Body of pancreas (tissue), 4 donors: ENCODE results near the gene BMPR2. TPM values are rescaled to one million over a fixed set of nuclear protein-coding genes. Genes with fewer than 3 reads are reported as not detected.

Experiments used
- ATAC-seq: fragments of 150-250 bp; one replicate; pipeline ENCODE4 v1.9.1; 2016
- DNase-seq, 4 donors: peaks; one replicate each; pipeline ENCODE4 v3.0.0-alpha.2; 2019
- H3K27ac ChIP-seq, 4 donors: fragments of 200-600 bp; sonication (generic); 1 replicate in 3 of 4; 2 replicates in 1 of 4; pipeline versions ENCODE4 v1.5.1 to v1.6.1; 2016 to 2019; ENCODE audit warnings: mild to moderate bottlenecking in 1 of 4, mixed read lengths in 1 of 4, moderate library complexity in 1 of 4
- H3K27me3 ChIP-seq, 2 donors: fragments of 200-600 bp; sonication (generic); one replicate each; pipeline ENCODE4 v1.6.0; 2016; ENCODE audit warnings: mild to moderate bottlenecking in 1 of 2
- H3K36me3 ChIP-seq, 2 donors: fragments of 200-600 bp; sonication (generic); replicated peaks in 1 of 2; 2 replicates each; pipeline ENCODE4 v1.5.1; 2016; ENCODE audit warnings: low read depth in 2 of 2; ENCODE audit not compliant: insufficient read depth in 1 of 2
- H3K4me1 ChIP-seq: fragments of 200-600 bp; sonication (generic); one replicate; pipeline ENCODE4 v1.6.0; 2016
- H3K4me3 ChIP-seq, 2 donors: fragments of 200-600 bp; sonication (generic); 1 replicate in 1 of 2; 2 replicates in 1 of 2; pipeline ENCODE4 v1.5.1; 2016 to 2019
- H3K9me3 ChIP-seq, 3 donors: fragments of 200-600 bp; sonication (generic); 1 replicate in 2 of 3; 2 replicates in 1 of 3; pipeline ENCODE4 v1.5.1; 2016
- POLR2A ChIP-seq, 3 donors: fragments of 450-650 bp; IDR thresholded peaks; one replicate each; pipeline ENCODE4 v1.6.1; 2016; ENCODE audit warnings: antibody characterized with exemption in 3 of 3, mild to moderate bottlenecking in 2 of 3
- WGBS, 2 donors: methylation state at CpG; one replicate each; pipeline ENCODE4 v1.1.5; 2017; 5-methylcytosine and 5-hydroxymethylcytosine counted together
- intact Hi-C: fragments of 100-400 bp; cut with DNase I; formaldehyde crosslinking; loops from one replicate; pipeline ENCODE4 v1.15.1; 2023
- total RNA-seq, 2 donors: library from RNA; depleted of rRNA; stranded (reverse); fragments of >200 nt; gene quantifications; one replicate each; pipeline ENCODE4 v1.1.0, GENCODE V29; 2016
- TF ChIP-seq, protein P1 (sequence below), 7 experiments: fragments of 450-650 bp in 4 of 7; fragments of 200-600 bp in 3 of 7; sonication (generic) in 3 of 7; IDR thresholded peaks; one replicate each; pipeline ENCODE4 v1.5.1; 2016 to 2019; ENCODE audit warnings: antibody characterized with exemption in 7 of 7

BMPR2 gene
- total RNA-seq, 2 donors from 2014 or later, result 13.7 to 26.7 TPM

DNA sequence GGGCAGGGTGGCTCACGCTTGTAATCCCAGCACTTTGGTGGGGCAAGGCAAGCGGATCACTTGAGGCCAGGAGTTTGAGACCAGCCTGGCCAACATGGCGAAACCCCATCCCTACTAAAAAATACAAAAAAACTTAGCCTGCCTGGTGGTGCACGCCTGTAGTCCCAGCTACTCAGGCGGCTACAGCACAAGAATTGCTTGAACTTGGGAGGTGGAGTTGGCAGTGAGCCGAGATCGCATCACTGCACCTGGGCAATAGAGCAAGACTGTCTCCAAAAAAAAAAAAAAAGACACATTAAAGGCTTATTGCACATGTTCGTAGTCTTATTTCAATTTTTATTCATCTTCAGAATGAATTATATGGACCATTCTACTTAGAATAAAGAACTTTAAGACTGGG, 110.2 kb downstream of the BMPR2 start:
- 94 to 95% methylated on average over 8 of the region's 8 CpGs for WGBS, 2 donors
- DNase-seq (no peak), ATAC-seq (no peak)
- Histone ChIP-seq H3K4me1 (no peaks in the 10 kb centered on the region), H3K36me3 (no peaks in the 10 kb centered on the region), H3K27ac (no peak overlapping the region), H3K4me3 (no peak overlapping the region), H3K27me3 (no peaks in the 10 kb centered on the region), H3K9me3 (no peaks in the 10 kb centered on the region)
- TF ChIP-seq, protein P1, sequence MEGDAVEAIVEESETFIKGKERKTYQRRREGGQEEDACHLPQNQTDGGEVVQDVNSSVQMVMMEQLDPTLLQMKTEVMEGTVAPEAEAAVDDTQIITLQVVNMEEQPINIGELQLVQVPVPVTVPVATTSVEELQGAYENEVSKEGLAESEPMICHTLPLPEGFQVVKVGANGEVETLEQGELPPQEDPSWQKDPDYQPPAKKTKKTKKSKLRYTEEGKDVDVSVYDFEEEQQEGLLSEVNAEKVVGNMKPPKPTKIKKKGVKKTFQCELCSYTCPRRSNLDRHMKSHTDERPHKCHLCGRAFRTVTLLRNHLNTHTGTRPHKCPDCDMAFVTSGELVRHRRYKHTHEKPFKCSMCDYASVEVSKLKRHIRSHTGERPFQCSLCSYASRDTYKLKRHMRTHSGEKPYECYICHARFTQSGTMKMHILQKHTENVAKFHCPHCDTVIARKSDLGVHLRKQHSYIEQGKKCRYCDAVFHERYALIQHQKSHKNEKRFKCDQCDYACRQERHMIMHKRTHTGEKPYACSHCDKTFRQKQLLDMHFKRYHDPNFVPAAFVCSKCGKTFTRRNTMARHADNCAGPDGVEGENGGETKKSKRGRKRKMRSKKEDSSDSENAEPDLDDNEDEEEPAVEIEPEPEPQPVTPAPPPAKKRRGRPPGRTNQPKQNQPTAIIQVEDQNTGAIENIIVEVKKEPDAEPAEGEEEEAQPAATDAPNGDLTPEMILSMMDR (IDR thresholded peaks at IDR 0.05), result no peak
- no peak for TF ChIP-seq POLR2A (IDR thresholded peaks at IDR 0.05)
- intact Hi-C loops, result no loop called here

DNA sequence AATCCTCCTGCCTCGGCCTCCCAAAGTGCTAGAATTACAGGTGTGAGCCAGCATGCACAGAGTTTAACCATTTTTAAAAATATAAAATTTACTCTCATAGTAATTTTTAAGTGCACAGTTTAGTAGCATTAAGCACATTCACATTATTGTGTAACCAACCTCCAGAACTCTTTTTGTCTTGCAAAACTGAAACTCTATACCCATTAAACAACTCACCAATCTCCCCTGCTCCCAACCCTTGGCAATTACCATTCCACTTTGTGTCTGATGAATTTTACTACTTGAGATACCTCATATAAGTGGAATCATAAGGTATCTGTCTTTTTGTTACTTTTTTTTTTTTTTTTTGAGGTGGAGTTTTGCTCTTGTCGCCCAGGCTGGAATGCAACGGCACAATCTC, 112.5 kb downstream of the BMPR2 start:
- DNase-seq (no peak), ATAC-seq (no peak)
- H3K36me3 ChIP-seq, result no peaks in the 10 kb centered on the region
- TF ChIP-seq, protein P1 (IDR thresholded peaks at IDR 0.05), result no peak
- no peak for TF ChIP-seq POLR2A (IDR thresholded peaks at IDR 0.05)
- no peaks in the 10 kb centered on the region for H3K27me3 ChIP-seq
- 87 to 96% methylated on average over 3 of the region's 3 CpGs for WGBS, 2 donors
- intact Hi-C loops, result no loop called here
- no peak overlapping the region for H3K27ac ChIP-seq
- no peak overlapping the region for H3K4me3 ChIP-seq
- no peaks in the 10 kb centered on the region for H3K4me1 ChIP-seq
- H3K9me3 ChIP-seq, result no peaks in the 10 kb centered on the region

DNA sequence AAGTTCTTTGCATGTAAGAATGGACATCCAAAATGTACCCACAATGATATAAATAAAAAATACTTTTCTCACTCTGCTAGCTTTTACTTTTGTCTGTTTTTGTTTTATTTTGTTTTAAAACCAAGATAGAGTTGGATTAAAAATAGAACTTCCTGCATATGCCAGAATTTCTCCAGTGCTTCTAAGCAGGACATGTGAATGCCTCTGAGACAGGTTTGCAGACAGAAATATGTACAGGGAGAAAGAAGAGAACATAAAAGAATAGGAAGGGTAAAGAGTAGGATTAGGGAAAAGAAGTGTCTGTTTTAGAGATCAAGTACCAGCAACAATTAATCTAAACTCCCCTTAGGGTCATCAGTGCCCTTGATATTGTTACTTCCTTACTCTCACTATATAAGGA, 114.4 kb downstream of the BMPR2 start:
- H3K4me3 ChIP-seq, result no peak overlapping the region
- H3K27ac ChIP-seq, result no peak overlapping the region
- no peaks in the 10 kb centered on the region for H3K4me1 ChIP-seq
- H3K9me3 ChIP-seq, result no peaks in the 10 kb centered on the region
- no peak for ATAC-seq
- H3K36me3 ChIP-seq, result no peaks in the 10 kb centered on the region
- no peaks in the 10 kb centered on the region for H3K27me3 ChIP-seq
- TF ChIP-seq, protein P1 (IDR thresholded peaks at IDR 0.05), result no peak
- no peak for TF ChIP-seq POLR2A (IDR thresholded peaks at IDR 0.05)
- DNase-seq, result no peak
- intact Hi-C loops, result no loop called here

DNA sequence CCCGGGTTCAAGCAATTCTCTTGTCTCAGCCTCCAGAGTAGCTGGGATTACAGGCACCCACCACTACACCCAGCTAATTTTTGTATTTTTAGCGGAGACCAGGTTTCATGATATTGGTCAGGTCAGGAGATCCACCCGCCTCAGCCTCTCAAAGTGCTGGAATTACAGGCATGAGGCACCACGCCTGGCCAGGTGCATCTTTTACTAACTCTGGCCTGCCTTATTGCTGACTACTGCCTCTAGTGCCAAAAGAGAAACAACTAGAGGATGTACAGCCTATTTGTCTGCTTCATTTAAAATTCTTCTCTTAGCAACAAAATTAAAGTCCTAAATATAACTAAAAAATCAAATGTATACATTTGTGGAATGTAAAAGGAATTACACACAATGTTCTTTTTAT, 115.4 kb downstream of the BMPR2 start:
- ATAC-seq, result no peak
- no peaks in the 10 kb centered on the region for H3K4me1 ChIP-seq
- intact Hi-C loops, result no loop called here

More for the DNA sequence above, 115.4 kb downstream of the BMPR2 start:
- H3K27ac ChIP-seq, result no peak overlapping the region
- H3K27me3 ChIP-seq, result no peaks in the 10 kb centered on the region
- H3K36me3 ChIP-seq, result no peaks in the 10 kb centered on the region
- no peaks in the 10 kb centered on the region for H3K9me3 ChIP-seq
- TF ChIP-seq POLR2A (IDR thresholded peaks at IDR 0.05), result no peak
- TF ChIP-seq, protein P1 (IDR thresholded peaks at IDR 0.05), result no peak
- 88 to 93% methylated on average over 4 of the region's 4 CpGs for WGBS, 2 donors
- no peak for DNase-seq
- no peak overlapping the region for H3K4me3 ChIP-seq
